Stomach (tissue), 4 donors: Measurements from ENCODE around the gene ITGA3.

Source experiments
- CTCF ChIP-seq, 7 experiments: fragments of 450-650 bp in 4 of 7; fragments of 200-600 bp in 3 of 7; sonication (generic) in 3 of 7; IDR thresholded peaks; one replicate each; pipeline ENCODE4 v1.5.1; 2016 to 2019; ENCODE audit warnings: antibody characterized with exemption in 7 of 7, control low read depth in 2 of 7, mild to moderate bottlenecking in 1 of 7
- POLR2A ChIP-seq, 4 donors: fragments of 450-650 bp; IDR thresholded peaks; one replicate each; pipeline ENCODE4 v1.6.1; 2016; ENCODE audit warnings: antibody characterized with exemption in 4 of 4, control low read depth in 2 of 4, mild to moderate bottlenecking in 1 of 4, moderate library complexity in 1 of 4

GRCh38 chr17:50044483-50044882 lies 11.4 kb upstream of the ITGA3 start:
- TF ChIP-seq CTCF (IDR thresholded peaks at IDR 0.05) = no peak
- TF ChIP-seq POLR2A (IDR thresholded peaks at IDR 0.05) = no peak
